OCI-LY3 (cell line): ENCODE measurements around the gene TBX5.

ENCODE experiments used
- CTCF ChIP-seq: fragments of 200-600, 300-600 bp; sonication (generic); IDR thresholded peaks from 2 replicates; pipeline ENCODE4 v1.5.1; 2014; ENCODE audit warnings: antibody characterized with exemption, low read length, low read depth
- EZH2phosphoT487 ChIP-seq: fragments of 200-600 bp; shearing (Covaris generic); IDR thresholded peaks from 2 replicates; pipeline ENCODE4 v1.6.1; 2018; ENCODE audit warnings: antibody characterized with exemption, mixed run types, low read depth

GRCh38 chr12:114371250-114371649, 34.7 kb downstream of the TBX5 start:
- TF ChIP-seq CTCF (no peak), EZH2phosphoT487 (no peak)
